Psoas muscle (tissue), 8 donors: ENCODE results near the gene MEF2B. TPM values are rescaled to one million over a fixed set of nuclear protein-coding genes. Genes with fewer than 3 reads are reported as not detected.

Source experiments
- ATAC-seq, 4 donors: fragments of 200-7000 bp; cut with Tn5 transposase; one replicate each; pipeline ENCODE4 v1.9.1; 2020; ENCODE audit warnings: moderate library complexity in 3 of 4, mild to moderate bottlenecking in 2 of 4
- DNase-seq, 2 donors: peaks; one replicate each; pipeline ENCODE4 v3.0.0-alpha.2; 2020
- H3K27ac ChIP-seq: fragments of 200-600 bp; one replicate; pipeline ENCODE4 v1.8.0; 2022
- H3K27me3 ChIP-seq, 3 donors: fragments of 200-600 bp in 1 of 3; one replicate each; pipeline versions ENCODE4 v1.6.1 to v1.8.0; 2013 to 2022; ENCODE audit warnings: low read length in 2 of 3, mild to moderate bottlenecking in 2 of 3, moderate library complexity in 1 of 3; ENCODE audit not compliant: insufficient read depth in 3 of 3
- H3K36me3 ChIP-seq, 2 donors: fragments of 200-600 bp in 1 of 2; one replicate each; pipeline versions ENCODE4 v1.6.1 to v1.8.0; 2013 to 2022; ENCODE audit warnings: low read depth in 1 of 2, mild to moderate bottlenecking in 1 of 2, moderate library complexity in 1 of 2; ENCODE audit not compliant: insufficient read depth in 1 of 2
- H3K4me1 ChIP-seq: fragments of 200-600 bp; one replicate; pipeline ENCODE4 v1.8.0; 2022
- H3K4me3 ChIP-seq: fragments of 200-600 bp; one replicate; pipeline ENCODE4 v1.8.0; 2022; ENCODE audit warnings: mild to moderate bottlenecking
- H3K9me3 ChIP-seq: fragments of 200-600 bp; one replicate; pipeline ENCODE4 v1.8.0; 2022
- WGBS, 3 donors: extraction: QIAGEN DNeasy Blood & Tissue Kit; methylation state at CpG; one replicate each; pipeline versions ENCODE4 v1.1.6 to v1.1.7; 2013; 5-methylcytosine and 5-hydroxymethylcytosine counted together
- intact Hi-C, 2 donors: fragments of 100-400 bp; cut with DNase I; formaldehyde crosslinking; loops; one replicate each; pipeline versions ENCODE4 v1.11.0 to v1.14.2; 2022
- polyA plus RNA-seq, 3 donors: library from polyadenylated mRNA; stranded (reverse); fragments of 200-250 nt; gene quantifications; one replicate each; pipeline ENCODE4 v1.2.3, GENCODE V29; 2013
- total RNA-seq, 4 donors: library from RNA; stranded (reverse); fragmentation: NEBNext Ultra II Directional in 2 of 4; extraction: Animal tissue kit (Norgen Biotek cat#: 25700) in 2 of 4; gene quantifications; one replicate each; pipeline versions ENCODE4 v1.2.1 to v1.2.4, GENCODE V29; 2021 to 2023
- TF ChIP-seq, protein P1 (sequence below): fragments of 200-600 bp; IDR thresholded peaks from one replicate; pipeline ENCODE4 v1.8.0; 2022; ENCODE audit warnings: antibody characterized with exemption
- donor health status: healthy with polysubstance abuse.
- donor health status: DM: no; HTN: no; CAD: no; lungs with moderate emphysema.
- donor health status: Bipolar disorder and iron deficiency.
- donor health status: healthy.
- donor health status: DM: yes; HTN: yes; CAD: no.
- donor health status: DM: no; HTN: no; CAD: no.
- donor health status: DM: no; HTN: no; CAD: no.
- donor health status: DM: yes; HTN: yes; CAD: no.

The MEF2B gene
- total and polyA plus RNA-seq, 7 donors, result 0.07 to 0.91 (median 0.56) TPM

DNA sequence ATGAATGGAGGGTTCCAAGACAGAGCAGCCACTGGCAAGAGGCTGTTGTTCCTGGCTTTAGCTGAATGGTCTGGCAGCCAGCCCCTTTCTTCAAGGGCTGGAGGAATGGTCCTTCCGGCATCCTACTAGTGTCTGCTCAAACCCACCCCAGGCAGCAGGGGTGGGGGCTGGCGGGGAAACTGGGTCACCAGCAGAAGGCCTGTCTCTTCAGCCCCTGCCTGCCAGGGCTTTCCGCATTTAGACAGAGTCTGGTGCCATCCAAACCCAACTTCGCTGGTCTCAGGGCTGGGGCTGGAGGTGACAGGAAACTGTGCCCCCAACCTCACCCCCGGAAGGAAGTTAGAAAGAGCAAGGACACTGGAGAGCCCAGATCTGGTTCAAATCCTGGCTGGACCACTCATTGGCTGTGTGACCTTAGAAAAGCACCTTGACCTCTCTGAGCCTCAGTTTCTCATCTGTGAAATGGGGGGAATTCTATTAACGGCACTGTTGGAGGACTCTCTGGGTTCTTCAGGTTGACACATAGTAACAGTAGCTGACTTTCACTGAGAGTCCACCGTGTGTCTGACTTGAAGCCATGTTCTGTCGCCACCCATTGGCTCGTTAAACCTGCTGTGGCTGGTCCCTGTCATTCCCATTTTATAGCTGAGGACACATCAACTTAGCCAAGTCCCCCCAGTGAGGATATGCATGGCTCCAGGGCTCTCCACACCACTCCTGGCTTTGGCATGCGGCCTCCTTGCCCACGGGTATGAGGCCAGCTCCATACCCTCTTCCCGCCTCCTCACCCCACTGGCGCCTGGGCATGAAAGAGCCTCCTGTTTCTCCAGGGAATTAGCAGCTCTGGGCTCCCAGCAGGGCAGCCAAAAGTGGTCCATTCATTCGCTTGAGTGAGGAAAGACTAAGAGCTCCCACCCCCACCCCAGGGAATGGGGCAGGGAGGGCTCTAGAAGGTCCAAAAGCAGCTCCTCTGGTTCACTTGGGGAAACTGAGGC is 35.6 kb upstream of the MEF2B start:
- H3K27me3 ChIP-seq, result peaks cover 0 to 11% (median 3%) of the 10 kb centered on the region in 3 donors
- H3K36me3 ChIP-seq, result peaks cover 0 to 16% of the 10 kb centered on the region in 2 donors
- DNase-seq (no peak), ATAC-seq (no peak)
- H3K4me3 ChIP-seq, result no peak overlapping the region
- no peak overlapping the region for H3K27ac ChIP-seq
- TF ChIP-seq, protein P1, sequence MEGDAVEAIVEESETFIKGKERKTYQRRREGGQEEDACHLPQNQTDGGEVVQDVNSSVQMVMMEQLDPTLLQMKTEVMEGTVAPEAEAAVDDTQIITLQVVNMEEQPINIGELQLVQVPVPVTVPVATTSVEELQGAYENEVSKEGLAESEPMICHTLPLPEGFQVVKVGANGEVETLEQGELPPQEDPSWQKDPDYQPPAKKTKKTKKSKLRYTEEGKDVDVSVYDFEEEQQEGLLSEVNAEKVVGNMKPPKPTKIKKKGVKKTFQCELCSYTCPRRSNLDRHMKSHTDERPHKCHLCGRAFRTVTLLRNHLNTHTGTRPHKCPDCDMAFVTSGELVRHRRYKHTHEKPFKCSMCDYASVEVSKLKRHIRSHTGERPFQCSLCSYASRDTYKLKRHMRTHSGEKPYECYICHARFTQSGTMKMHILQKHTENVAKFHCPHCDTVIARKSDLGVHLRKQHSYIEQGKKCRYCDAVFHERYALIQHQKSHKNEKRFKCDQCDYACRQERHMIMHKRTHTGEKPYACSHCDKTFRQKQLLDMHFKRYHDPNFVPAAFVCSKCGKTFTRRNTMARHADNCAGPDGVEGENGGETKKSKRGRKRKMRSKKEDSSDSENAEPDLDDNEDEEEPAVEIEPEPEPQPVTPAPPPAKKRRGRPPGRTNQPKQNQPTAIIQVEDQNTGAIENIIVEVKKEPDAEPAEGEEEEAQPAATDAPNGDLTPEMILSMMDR, result no peak
- intact Hi-C loops, result no loop called here
- H3K9me3 ChIP-seq, result no peaks in the 10 kb centered on the region
- 44 to 48% (median 46%) methylated on average over 13 to 14 of the region's 14 CpGs for WGBS, 3 donors
- H3K4me1 ChIP-seq, result peaks cover 11% of the 10 kb centered on the region

DNA sequence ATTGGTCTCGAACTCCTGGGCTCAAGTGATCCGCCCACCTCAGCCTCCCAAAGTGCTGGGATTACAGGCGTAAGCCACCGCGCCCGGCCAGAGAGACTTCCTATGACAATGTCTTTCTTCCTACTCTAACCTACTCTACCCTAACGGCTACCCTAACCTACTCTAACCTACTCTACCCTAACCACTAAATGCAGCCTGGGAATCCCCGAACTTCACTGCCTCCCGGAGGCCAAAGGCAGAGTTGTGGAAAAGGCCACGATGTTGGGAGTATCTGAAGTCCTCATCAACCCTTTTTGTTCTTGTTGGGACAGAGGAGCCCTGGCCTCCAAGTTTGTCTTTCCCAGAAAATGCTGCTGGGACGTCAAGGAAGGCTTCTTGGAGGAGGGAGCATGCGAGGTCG is 34.1 kb upstream of the MEF2B start:
- H3K27me3 ChIP-seq, result peaks cover 0 to 3% (median 0%) of the 10 kb centered on the region in 3 donors
- no peak overlapping the region for H3K4me3 ChIP-seq
- no peaks in the 10 kb centered on the region for H3K9me3 ChIP-seq
- no peak for DNase-seq
- H3K4me1 ChIP-seq, result peaks cover 11% of the 10 kb centered on the region
- peaks cover 0 to 27% of the 10 kb centered on the region in 2 donors for H3K36me3 ChIP-seq
- WGBS, 3 donors, result 71 to 77% (median 73%) methylated on average over 13 of the region's 13 CpGs
- no peak overlapping the region for H3K27ac ChIP-seq
- TF ChIP-seq, protein P1, result no peak
- no peak for ATAC-seq
- intact Hi-C loops, result no loop called here

DNA sequence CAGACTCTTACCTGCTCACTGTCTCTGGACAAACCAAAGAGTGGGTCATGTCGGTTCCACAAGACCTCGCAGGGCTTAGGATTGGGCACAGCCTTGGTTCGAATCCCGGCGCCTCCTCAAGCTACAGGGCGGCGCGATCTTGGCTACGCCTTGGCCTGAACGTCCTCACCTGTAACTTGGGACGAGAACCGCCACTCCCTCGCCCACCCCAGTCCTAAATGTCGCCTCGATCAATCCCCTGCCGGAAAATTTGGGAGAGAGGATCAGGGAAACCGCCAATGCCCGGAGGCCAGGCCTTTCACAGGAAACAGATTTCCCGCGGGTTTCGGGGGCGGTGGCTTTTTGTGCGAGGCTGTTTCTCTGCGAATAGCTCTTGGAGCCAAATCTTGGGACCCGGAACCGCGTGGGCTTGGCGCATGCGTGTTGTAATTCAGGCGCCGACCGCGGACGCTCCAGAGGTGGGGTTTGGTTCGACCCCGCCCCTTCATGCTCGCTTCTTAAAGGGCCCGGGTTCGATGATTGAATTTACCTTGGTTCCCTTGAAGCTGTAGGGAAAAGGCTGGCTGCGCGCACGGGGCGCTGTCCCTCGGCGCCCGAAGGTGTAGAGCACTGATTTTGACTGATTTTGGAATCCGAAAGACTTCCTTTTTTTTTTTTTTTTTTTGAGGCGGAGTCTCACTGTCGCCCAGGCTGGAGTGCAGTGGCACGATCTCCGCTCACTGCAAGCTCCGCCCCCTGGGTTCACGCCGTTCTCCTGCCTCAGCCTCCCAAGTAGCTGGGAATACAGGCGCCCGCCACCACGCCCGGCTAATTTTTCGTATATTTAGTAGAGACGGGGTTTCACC is 33.2 kb upstream of the MEF2B start, which contains the start of gene NR2C2AP:
Gene NR2C2AP (minus strand): TSS at position 403 of the 845 bp plus-strand sequence. CDS start 354 bp downstream, at position 49.
- Histone ChIP-seq H3K4me1 (peaks cover 11% of the 10 kb centered on the region), H3K9me3 (no peaks in the 10 kb centered on the region), H3K36me3 (peaks cover 0 to 37% of the 10 kb centered on the region in 2 donors), H3K27me3 (peaks cover 0 to 3% (median 0%) of the 10 kb centered on the region in 3 donors), H3K4me3 (peak within 1 kb of the TSS; percentile 80), H3K27ac (peak within 1 kb of the TSS; percentile 83)
- peak; percentile 92 to 97 (median 92) for ATAC-seq
- 6 to 7% (median 7%) methylated on average over 54 to 60 of the region's 60 CpGs for WGBS, 3 donors
- TF ChIP-seq, protein P1, result no peak
- peak; percentile 93 to 96 for DNase-seq
- intact Hi-C loops, result no loop called here

DNA sequence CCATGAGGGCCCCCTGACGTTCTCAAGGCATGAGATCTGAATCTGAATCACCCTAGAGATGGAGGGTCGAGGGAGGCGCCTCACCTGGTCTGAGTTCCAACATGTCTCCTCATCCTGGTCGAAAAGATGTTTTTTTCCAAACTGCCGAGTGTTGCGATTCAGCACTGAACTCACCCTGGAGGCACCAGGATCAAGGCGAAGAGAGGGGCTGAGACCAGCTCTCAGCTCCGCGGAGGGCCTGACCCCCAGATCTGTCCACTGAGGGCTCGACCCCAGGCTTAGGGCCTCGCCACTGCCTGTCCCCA is 32.6 kb upstream of the MEF2B start:
- intact Hi-C loops, result no loop called here
- TF ChIP-seq, protein P1, result no peak
- peaks cover 0 to 3% (median 0%) of the 10 kb centered on the region in 3 donors for H3K27me3 ChIP-seq
- 14 to 21% (median 19%) methylated on average over 11 of the region's 11 CpGs for WGBS, 3 donors
- ATAC-seq (peak in 1 of 4 donors; percentile 29), DNase-seq (no peak)
- H3K4me3 ChIP-seq, result peak overlapping the region; percentile 80
- peak overlapping the region; percentile 83 for H3K27ac ChIP-seq
- H3K9me3 ChIP-seq, result no peaks in the 10 kb centered on the region
- peaks cover 11% of the 10 kb centered on the region for H3K4me1 ChIP-seq
- H3K36me3 ChIP-seq, result peaks cover 0 to 42% of the 10 kb centered on the region in 2 donors
